OCI-LY1 (cell line): ENCODE measurements around the gene CDKN1C.

Experiments used
- EZH2 ChIP-seq: fragments of 200-600 bp; sonication (generic), shearing (Covaris generic); IDR thresholded peaks from 2 replicates; pipeline ENCODE4 v1.8.0; 2017; ENCODE audit warnings: borderline replicate concordance, mixed run types, mild to moderate bottlenecking, antibody characterized with exemption, low read length, moderate library complexity, mixed read lengths
- TF ChIP-seq, protein P1 (sequence below): fragments of 200-600 bp; sonication (generic), shearing (Covaris generic); IDR thresholded peaks from 2 replicates; pipeline ENCODE4 v1.5.1; 2017; ENCODE audit warnings: mild to moderate bottlenecking, antibody characterized with exemption, low read length, moderate library complexity, mixed read lengths

DNA sequence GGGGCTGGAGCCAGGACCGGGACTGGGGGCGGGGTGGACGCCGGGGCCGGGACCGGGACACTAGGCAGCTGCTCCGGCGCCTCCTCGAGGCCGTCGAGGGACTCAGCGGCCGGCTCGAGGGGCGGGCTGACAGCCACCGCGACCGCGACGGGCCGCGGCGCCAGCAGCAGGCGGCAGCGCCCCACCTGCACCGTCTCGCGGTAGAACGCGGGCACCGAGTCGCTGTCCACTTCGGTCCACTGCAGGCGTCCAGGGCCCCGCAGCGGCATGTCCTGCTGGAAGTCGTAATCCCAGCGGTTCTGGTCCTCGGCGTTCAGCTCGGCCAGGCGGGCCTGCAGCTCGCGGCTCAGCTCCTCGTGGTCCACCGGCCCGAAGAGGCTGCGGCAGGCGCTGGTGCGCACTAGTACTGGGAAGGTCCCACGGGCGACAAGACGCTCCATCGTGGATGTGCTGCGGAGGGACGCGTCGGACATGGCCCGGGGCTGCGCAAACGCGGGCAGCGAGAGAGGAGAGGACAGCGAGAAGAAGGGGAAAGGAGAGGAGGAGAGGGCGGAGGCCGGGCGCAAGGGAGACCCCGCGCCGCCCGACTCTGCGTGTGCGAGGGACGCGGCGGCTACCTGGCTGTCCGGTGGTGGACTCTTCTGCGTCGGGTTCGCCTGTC, 428 bp downstream of the CDKN1C start:
- TF ChIP-seq, protein P1, sequence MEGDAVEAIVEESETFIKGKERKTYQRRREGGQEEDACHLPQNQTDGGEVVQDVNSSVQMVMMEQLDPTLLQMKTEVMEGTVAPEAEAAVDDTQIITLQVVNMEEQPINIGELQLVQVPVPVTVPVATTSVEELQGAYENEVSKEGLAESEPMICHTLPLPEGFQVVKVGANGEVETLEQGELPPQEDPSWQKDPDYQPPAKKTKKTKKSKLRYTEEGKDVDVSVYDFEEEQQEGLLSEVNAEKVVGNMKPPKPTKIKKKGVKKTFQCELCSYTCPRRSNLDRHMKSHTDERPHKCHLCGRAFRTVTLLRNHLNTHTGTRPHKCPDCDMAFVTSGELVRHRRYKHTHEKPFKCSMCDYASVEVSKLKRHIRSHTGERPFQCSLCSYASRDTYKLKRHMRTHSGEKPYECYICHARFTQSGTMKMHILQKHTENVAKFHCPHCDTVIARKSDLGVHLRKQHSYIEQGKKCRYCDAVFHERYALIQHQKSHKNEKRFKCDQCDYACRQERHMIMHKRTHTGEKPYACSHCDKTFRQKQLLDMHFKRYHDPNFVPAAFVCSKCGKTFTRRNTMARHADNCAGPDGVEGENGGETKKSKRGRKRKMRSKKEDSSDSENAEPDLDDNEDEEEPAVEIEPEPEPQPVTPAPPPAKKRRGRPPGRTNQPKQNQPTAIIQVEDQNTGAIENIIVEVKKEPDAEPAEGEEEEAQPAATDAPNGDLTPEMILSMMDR: no peak
- TF ChIP-seq EZH2: no peak
